K562 (cell line): ENCODE results near the gene ZNF618. TPM values are rescaled to one million over a fixed set of nuclear protein-coding genes. Genes with fewer than 3 reads are reported as not detected.

Experiments
- REST ChIP-seq, 2 experiments: fragments of 450-650 bp; formaldehyde crosslinking in 1 of 2; IDR thresholded peaks; 2 replicates each; pipeline versions ENCODE4 v1.4.0 to v1.6.1; 2014 to 2020; ENCODE audit warnings: mild to moderate bottlenecking in 2 of 2, borderline replicate concordance in 1 of 2, low read depth in 1 of 2
- ZNF282 ChIP-seq: sonication (generic); formaldehyde crosslinking; IDR thresholded peaks from 2 replicates; pipeline ENCODE4 v1.8.1; 2023; ENCODE audit warnings: missing genetic modification reagents
- polyA plus RNA-seq, 8 experiments: library from polyadenylated mRNA; depleted of rRNA in 4 of 8; stranded (reverse) in 5 of 8; unstranded in 3 of 8; fragments of >200 nt; fragmentation: Nextera tagmentation in 2 of 8; fragmentation: Illumina TruSeq in 1 of 8; extraction: Ambion mirVana in 2 of 8; extraction: Trizol in 1 of 8; gene quantifications; 2 replicates each; pipeline versions ENCODE4 v1.2.1 to v1.2.3, GENCODE V29; 2011 to 2014; ENCODE audit warnings: inconsistent platforms in 1 of 8, missing spikeins in 1 of 8
- total RNA-seq, 7 experiments: library from RNA; depleted of rRNA in 6 of 7; stranded (reverse); fragments of >200 nt in 6 of 7; fragmentation: Illumina TruSeq in 2 of 7; extraction: Trizol in 2 of 7; gene quantifications; 2 replicates each; pipeline versions ENCODE4 v1.2.1 to v1.2.3, GENCODE V29; 2011 to 2021; ENCODE audit warnings: low replicate concordance in 1 of 7

The ZNF618 gene
- total and polyA plus RNA-seq, 9 of the 15 experiments (the other 6 are each of a cell fraction or from before 2014, with no cell fraction given): 0.08 to 13.7 (median 3.4) TPM

- TF ChIP-seq REST (IDR thresholded peaks at IDR 0.05; ENCODE audit: borderline replicate concordance) (0 out of 2 replicates have a peak, but pooled peaks have one; percentile 9), REST (CRISPR knock-in tag; IDR thresholded peaks at IDR 0.05; ENCODE audit: low read depth) (no peak), ZNF282 (no peak)
Observed at GRCh38 chr9:113957821-113958341, 81.8 kb downstream of the ZNF618 start (continued).
